Stimulated activated naive CD4-positive, alpha-beta T cell treated with Interleukin-2 at 50 U/mL for 16 hours (primary cell): ENCODE results near the gene SGMS1.

Source experiments
- DNase-seq: peaks from one replicate; lab custom pipeline; 2025; lab: John Stamatoyannopoulos, UW

The SGMS1 gene

DNA sequence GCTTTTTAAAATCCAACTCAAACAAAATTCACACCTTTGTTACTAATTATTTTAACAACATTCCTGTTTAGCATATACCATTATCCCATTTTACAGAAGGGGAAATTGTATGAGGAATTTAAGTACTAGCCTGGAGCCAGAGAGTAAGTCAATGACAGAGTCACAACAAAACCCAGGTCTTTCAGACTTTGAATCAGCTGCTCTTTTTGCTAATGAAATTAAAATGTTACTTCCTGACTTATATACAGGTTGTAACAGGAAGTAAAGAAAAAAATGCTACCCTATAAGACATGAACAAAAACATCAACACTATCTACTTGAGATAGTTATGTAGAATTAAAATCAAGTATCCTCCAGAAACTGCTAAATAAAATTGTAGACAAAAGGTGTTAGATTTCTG, 289.9 kb downstream of the SGMS1 start:
- no peak for DNase-seq

DNA sequence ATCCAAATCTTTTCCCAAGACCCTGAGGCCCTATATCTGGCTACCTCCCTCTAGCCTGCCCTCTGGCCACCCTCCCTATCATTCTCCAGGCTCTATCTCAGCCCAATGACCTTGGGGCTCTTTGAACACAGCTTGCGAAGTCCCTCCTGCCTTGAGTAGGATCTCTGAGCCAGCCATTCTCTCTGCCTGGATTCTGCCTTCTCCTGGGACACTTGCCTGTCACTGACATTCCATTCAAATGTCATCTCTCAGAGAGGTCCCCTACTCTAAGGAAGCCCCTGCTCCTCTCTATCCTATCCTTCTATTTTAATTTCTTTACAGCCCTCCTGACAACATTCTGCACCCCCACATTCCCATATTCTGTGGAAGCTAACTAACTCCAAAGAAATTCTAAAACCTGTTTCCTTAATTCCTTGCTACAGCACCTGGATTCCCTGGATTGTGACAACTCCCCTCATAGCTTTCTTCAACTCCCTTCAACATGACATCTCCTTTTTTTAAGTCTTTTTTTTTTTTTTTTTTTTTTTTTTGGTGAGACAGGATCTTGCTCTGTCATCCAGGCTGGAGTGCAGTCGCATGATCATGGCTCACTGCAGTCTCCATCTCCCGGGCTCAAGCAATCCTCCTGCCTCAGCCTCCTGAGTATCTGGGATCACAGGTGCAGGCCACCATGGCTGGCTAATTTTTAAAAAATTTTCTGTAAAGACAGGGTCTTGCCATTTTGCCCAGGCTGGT, 291.5 kb downstream of the SGMS1 start:
- DNase-seq: no peak

DNA sequence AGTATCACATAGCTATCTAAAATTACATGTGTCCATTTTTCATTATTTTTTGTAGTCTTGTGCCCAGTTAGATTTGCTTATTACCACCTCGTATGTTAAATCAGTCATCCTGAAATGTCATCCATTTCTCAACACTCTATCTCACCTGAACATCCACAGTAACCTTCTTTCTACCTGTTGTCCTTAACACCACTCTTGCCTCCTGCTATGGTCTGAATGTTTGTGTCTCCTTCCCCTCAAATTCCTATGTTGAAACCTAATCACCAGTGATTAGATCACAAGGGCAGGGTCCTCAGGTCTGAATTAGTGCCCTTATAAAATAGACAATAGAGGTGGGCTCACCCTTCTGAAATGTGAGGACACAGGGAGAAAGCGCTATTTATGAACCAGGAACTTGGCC, 292.3 kb downstream of the SGMS1 start:
- no peak for DNase-seq

DNA sequence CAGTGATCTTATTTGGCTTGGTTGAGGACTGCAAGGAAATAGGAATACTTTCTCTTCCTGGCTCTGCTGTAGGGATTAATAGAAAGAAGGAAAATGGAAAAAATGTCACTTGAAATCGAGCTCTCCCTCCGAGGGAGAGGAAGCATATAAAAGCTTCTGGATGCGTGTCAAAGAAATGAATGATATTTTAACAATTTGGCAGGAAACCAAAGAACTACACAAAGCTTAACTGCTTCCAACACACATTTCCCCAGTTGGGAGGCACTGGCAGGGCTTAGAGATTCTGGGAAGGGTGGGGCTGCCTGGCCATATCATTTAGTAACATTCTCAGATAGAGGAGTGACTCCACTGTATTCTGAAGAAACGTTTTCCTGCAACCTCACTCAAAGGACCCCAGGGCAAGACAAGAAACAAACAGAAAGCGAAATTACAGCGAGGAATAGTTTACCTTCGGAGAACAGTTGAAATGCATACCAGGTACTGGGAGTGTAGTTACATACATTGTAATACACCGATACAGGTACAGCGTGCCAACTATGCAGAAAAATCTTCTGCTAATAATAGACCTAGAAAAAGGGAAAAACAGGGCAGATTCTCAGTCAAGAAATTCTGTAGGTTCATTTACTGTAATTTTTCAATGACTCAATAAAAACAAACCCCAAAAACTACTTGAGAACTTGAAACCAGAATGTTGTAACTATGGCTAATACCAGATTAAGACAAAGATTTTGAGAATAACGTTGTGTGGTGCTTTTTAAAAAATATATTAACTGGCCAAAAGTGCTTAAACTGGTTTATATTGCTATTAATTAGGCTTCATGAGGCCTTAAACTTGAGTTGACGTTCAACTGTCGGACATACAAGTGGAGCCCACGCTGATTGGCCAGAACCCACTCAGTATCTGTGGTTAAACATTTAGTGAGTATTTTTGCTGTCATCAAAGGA, 296.7 kb downstream of the SGMS1 start:
- DNase-seq: no peak

DNA sequence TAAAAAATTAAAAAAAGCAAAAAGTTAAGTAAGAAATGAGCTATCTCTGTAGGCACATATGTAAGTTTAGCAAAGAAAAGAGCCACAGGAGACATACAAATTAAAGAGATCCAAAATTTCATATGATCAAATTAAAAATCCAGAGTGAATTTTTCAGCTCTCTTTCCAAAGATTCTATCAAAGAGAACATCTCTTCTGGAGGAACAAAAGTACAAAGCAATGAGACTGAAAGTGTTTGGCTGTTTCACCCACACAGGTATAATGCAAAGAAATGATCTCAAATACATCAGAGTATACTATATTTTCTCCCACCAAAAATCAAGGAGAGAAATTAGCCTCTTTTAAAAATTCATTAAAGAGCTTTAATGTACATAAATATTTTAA, 297.6 kb downstream of the SGMS1 start:
- no peak for DNase-seq

DNA sequence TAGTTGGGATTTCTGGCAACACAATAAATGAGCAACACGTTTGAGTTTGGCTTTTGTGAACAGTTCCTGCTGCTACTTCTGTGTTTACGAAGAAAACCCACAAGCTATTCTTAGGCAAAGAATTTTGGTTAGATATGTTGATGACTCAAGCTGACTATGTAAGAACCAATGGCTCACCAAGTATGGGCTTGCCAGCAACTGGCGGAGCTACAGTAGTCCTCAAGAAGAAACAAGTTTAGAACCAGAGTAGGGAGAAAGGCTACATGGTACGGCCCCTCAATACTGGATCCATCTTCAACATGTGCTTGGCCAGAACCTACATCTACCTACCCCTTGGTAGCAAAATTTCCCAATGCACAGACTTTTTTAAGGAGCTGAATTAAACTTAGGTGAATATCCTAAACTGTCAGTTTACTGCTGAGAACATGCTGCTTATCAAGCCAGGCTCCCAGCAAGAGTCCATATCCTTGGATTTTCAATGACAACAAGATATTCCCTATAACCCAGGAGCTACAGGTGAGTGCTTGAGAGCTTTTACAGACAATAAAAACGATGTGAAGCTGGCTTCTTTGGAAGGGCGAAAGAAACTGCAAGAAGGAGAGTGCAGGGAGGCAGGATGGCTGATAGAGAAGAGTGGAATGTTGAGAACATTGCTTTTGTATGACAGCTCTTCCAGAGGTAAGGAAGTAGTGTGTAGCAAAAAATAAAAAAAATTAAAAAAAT, 298.1 kb downstream of the SGMS1 start:
- DNase-seq: no peak

DNA sequence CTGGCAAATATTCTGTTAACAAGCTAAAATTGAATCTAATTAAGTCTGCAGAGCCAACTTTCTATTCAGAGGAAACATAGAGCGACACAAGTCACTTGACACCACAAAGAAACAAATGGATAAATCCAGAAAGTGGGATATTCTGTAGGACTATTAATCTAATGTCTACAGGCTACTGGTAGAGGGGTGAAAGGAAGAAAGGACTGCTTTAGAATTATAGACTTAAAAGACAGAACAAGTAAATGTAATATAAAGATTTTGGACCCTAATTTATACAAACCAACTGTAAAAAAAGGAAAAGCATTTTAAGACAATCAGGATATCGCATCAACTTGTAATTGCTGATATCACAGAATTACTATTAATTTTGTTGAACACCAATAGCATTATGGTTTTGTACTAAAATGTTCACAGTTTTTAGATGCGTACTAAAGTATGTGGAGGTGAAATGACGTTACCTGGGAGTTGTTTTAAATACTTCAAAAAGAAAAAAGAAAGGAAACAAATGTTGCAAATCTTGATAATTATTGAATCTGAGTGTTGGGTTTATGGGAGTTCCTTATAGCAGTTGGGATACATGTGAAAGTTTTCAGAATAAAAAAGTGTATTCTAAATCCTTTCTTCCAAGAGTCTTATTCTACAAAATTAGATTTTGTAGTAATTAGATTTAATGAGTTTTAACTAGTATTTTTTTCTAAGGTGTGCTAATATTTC, 298.9 kb downstream of the SGMS1 start:
- DNase-seq: no peak

DNA sequence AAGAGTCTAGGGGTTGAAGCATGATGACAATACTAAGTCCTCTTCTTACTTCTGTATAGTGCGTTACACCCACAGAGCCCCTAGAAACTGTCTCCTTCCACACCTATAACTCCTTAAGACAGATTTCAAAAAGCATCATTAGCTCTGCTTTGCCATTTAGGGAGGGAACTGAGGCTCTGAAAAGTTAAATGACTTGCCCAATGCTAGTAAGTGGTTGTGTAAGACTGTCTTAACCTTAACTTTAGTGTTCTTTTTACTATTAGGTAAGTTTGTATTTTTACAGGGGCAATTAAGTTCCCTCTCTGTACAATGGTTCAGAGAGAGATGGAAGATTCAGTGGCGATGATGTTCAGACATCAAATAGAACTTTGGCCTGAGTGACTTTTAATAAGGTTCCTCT, 299.7 kb downstream of the SGMS1 start:
- DNase-seq: no peak

DNA sequence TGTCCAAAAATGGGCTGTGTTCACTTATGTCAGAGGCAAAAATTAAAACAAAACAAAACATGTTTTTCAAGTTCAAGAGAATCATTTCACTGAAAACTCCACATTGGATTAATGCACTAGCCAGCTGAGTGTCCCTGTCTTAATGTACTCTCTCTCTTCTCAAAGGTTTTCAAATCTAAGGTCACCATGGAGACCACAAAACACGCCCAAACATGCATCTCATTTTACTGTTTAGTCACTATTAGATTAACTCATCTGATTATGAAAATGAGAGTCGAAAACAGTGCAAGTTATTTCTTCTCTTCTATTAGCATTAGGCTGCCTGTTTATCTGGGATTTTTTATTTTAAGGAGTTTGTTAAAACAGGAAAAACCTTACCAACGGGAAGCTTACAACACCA, 301.7 kb downstream of the SGMS1 start:
- no peak for DNase-seq

DNA sequence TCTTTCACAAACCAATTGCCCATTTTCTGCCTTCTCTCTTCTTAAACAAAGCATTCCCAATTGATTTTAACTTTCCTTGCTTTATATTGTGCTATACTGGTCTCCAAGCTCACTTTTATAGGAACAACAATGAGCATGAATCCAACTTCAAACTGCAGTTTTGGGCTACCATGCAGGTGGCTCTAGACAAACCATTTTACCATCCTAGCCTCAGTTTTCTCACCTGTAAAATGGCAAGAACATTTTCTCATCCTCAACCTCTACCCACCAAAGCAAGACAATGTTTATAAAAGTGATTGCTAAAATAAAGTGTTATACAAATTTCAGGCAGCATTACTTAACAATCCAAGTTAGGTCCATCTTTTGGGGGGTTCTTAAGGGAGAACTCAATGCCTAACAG, 305.6 kb downstream of the SGMS1 start:
- no peak for DNase-seq

DNA sequence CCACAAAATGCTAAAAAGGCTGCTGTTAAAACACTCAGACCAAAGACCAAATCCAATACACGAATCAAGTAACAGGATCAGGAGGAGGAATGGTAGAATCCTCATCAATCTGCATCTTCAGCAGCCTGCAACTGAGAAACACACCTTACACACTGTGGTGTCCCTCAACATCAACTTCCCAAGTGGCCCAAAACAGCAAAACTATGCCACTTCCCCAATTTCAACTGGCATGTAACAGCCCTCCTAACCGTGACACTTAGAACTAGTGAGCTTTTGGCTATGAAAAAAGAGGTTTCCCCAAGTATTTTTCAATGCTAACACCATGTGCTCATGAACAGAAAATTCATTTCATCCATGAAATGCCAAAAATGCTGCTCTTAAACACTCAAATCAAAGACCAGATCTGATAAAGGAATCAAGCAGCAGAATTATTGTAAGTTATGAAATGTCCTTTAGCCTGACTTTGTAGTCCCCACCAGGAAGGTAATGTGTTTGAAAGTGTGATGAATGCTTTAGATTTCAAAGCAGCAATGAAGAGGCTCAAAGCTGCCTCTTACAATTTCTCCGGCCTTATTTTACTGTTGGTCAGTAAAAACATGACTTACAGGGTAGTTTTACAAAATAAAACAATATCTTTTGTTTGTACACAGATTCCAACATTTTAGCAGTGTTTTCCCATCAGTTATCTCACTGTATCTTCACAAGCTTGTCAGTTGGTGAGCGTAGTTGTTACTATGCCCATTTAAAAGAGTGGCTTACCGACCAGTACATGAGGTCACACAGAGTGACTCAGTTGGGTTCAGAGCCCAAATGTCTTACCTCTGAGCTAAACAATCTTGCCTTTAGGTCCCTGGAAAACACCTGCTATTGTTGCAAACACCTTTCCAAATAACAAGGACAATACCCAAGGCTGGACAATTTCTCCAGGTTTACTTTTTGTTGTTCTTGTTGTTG, 306.8 kb downstream of the SGMS1 start:
- DNase-seq: no peak

DNA sequence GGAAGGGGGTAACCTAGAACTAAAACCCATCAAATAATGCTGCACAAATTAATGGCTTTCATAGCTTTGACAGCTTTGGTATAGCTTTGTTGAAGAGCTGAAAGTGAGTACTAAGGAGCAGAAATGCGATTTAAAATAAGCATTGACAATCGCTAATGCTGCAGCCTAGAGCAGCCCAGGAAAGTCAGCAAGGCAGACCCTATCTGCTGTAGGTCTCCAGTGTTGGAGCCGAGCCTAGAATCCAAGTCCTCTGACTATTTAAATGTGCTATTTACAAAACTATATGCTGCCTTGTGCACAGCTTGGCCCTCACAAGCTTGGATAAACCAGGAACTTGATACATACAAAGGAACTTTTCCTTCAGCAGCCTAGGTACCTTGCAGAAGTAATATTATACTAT, 307.6 kb downstream of the SGMS1 start:
- DNase-seq: no peak

DNA sequence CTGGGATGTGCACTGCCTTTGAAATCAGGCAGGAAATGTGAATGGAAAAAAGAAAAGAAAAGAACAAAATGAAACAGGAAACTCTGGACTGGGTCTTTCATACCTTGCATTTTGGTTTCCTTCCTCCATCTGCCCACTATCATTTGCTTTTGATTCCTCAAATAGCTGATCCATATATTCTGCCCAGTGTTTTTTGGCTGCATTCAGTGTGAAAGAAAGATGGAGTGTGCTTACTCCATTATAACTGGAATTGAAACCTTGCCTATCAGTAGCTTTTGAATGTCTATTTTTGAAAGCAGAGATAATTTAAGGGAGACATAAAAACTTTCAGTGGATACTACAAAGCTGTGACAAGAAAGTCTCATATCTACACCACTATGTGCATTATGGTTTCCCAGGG, 308.3 kb downstream of the SGMS1 start:
- no peak for DNase-seq

DNA sequence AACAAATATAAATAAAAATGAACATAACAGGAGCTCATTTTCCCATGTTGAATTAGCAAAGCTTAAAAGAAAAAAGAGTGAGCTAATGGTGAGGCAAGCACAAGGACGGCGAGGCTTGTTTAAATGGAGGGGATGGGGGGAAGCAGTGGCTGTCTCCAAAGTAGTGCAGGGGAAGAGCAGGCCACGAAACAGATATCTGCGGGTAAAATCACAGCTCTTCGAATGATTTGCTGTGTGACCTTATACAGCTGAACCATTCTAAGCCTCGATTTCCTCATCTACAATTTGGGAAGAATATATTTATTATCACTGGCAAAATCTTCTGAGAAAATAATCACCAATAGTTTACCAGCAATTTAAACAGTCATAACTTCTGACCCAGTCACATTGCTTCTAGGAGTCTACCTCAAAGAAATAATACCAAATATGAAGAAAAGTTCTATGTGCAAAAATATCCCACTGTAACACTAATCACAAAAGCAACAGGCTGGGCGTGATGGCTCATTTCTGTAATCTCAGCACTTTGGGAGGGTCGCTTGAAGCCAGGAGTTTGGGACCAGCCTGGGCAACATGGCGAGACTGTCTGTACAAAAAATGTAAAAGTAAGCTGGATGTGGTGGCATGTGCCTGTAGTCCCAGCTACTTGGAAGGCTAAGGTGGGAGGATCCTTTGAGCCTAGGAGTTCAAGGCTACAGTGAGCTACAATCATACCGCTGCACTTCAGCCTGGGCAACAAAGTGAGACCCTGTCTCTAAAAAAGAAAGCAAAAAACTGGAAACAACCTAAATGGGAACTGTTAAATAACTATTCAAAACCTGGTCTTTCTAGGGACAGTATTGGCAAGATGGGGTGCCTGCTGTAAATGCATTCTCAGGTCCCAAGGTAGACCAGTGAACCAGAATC, 309.3 kb downstream of the SGMS1 start:
- DNase-seq: no peak

DNA sequence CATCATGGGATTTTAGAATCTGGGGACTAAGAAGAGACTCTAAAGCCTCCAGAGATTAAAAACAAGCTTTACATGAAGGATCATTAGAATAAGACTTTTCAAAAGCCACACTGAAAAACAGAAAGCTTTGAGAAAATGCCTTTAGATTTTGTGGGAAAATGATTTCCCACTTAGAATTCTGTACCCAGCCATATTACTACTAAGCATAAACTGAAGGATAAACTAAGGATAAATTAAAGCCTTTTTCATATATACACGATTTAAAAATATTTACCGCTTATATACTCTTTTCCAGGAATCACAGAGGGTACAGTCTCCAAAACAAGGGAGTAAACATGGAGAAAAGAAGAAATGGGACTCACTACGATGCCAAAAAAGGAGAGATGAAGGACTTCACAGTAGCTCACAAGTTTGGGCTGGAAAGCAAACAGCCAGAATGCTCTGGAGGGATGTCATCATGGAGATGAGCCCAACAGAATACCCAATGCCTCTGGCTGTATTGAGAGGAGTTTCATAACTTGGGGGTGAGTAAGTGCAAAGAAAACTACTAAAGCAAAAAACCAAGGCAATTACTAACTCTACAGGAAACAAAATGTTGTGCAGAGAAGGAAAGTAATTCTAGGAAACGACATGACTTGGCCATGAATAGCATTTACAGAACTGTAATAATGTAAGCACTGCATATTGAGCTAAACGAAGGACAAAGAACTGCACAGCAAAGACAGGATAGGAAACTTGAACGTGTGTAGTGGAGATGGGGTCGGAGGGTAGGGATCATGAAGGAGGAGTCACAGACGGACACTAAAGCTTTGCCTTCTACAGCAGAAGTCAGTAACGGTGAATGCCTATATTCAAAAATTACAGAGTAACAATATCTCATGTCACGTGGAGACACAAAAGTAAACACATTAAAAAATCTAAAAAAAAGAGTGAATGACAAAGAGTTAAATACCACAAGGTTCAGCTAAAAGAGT, 311.0 kb downstream of the SGMS1 start:
- DNase-seq: no peak

DNA sequence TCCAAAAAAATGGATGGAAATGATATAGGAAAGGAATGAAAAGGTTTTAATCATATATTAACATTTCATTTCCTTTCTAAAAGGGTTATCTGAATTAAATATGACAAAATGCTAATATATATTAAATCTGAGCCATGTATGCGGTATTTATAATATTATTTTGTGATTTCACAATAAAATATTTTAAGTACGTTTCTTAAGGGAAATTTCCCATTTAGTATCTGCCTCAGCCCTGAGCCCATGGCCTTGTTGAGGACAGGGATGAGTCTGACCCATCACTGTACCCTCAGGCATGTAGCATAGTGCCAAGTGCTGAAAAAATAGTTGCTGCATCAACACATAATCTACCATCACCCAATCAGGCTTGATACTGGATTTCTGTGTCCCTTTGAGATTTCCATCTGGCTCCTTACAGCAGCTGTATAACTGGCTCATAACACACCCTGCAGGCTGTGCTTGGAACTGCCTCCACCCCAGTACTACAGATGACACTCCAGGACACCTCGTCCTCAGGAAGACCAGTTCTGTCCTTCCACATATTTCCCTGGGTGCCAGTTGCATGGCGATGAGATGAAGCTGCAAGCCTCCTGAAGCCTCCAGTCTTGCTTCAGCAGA, 313.1 kb downstream of the SGMS1 start:
- no peak for DNase-seq

DNA sequence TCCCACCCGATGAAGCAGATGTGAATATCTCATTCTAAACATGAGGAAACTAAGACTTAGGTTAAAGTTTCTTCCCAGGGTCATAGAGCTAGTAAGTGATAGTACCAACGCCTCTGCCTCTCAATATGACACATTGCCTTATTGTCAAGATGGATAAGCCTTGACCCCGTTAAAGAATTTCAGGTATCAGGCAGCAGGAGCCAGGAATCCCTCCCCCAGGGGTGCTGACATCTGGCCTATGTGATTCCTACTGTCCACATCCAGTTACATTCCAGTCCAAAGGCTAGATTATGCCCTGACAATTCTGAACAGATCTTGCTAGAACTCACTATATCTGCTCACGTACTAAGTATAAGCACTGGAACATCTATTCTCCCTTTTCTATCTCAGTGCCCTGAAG, 314.4 kb downstream of the SGMS1 start:
- no peak for DNase-seq

DNA sequence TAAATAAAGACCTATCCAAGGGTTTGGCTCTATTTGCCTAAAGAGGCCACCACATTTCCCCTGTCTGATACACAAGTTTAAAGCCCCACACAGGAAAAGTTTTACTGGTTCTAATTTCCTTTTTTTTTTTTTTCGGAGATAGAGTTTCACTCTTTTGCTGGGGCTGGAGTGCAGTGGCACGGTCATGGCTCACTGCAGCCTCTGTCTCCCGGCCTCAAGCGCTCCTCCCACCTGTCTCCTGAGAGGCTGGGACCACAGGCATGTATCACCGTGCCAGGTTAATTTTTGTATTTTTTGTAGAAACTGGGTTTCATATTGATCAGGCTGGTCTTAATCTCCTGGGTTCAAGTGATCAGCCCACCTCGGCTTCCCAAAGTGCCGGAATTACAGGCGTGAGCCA, 319.1 kb downstream of the SGMS1 start:
- DNase-seq: no peak
